Measurements from ENCODE around the gene PSD2.

DNA sequence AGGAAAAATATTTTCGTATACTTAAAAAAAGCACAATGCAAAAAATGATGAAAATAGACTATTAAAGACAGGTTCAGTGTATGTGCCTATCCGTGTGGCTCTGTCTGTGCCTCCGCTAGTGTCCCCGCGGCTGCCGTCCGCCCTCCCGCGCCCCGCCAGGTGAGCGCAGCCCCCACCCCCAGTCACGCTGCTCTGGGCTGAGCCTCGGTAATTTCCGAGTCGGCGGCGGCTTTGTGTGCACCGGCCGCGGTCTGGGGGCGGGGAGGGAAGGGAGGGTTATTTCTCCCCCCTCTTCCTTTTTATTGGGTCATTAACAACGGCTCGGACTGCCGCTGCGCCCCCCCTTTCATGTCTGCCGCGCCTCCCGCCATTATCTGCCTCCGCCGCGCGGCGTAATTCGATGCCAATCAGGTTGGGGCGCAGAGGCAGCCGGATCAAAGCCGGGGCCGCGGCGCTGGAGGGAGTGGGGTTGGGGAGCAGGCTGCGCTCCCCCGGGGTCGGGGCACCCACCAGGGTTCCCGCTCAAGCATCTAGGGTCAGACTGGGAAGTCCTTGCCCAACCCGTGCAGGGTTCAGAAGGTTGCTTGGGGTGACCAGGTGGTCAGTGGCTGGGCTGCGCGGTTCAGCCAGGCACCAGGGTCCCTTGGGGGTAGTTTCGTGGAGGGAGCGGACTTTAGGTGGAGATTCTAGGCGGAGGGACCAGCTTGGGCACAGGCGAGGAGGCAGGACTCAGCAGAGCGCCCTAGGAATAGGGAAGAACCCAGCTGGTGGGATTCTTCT lies 39.5 kb upstream of the PSD2 start:
- TF ChIP-seq, protein P1, sequence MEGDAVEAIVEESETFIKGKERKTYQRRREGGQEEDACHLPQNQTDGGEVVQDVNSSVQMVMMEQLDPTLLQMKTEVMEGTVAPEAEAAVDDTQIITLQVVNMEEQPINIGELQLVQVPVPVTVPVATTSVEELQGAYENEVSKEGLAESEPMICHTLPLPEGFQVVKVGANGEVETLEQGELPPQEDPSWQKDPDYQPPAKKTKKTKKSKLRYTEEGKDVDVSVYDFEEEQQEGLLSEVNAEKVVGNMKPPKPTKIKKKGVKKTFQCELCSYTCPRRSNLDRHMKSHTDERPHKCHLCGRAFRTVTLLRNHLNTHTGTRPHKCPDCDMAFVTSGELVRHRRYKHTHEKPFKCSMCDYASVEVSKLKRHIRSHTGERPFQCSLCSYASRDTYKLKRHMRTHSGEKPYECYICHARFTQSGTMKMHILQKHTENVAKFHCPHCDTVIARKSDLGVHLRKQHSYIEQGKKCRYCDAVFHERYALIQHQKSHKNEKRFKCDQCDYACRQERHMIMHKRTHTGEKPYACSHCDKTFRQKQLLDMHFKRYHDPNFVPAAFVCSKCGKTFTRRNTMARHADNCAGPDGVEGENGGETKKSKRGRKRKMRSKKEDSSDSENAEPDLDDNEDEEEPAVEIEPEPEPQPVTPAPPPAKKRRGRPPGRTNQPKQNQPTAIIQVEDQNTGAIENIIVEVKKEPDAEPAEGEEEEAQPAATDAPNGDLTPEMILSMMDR (IDR thresholded peaks at IDR 0.05; ENCODE audit: low read depth, low read length) = no peak
- TF ChIP-seq EZH2phosphoT487 (IDR thresholded peaks at IDR 0.05; ENCODE audit: low read depth) = no peak

Measured in OCI-LY3 (cell line).